ENCODE results near the gene MAGEC3. TPM values are rescaled to one million over a fixed set of nuclear protein-coding genes. Genes with fewer than 3 reads are reported as not detected.

MAGEC3 gene
- total and polyA plus RNA-seq, 9 of the 15 experiments (the other 6 are each of a cell fraction or from before 2014, with no cell fraction given): 0.11 to 0.28 (median 0.17) TPM; not detected in 6

DNA sequence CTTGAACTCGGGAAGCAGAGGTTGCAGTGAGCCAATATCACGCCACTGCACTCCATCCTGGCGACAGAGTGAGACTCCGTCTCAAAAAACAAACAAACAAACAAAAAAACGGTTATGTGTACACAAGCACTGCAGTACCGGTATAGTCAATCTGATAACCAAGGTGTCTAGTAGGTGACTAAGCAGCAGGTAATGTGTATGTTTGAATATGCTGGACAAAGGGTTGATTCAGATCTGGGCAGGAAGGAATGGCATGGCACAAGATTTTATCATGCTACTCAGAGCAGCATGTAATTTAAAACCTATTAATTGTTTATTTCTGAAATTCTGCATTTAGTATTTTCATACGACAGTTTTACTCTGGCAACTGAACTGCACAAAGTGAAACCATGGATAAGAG lies 107.3 kb downstream of the MAGEC3 start (continued):
- TF ChIP-seq ZNF282 (CRISPR knock-in tag; IDR thresholded peaks at IDR 0.05) (no peak), JUN (IDR thresholded peaks at IDR 0.05; ENCODE audit: borderline replicate concordance, low read depth, low read length) (no peak), JUN (CRISPR knock-in tag; IDR thresholded peaks at IDR 0.05; ENCODE audit: borderline replicate concordance) (no peak)
- TF ChIP-seq, protein P1, sequence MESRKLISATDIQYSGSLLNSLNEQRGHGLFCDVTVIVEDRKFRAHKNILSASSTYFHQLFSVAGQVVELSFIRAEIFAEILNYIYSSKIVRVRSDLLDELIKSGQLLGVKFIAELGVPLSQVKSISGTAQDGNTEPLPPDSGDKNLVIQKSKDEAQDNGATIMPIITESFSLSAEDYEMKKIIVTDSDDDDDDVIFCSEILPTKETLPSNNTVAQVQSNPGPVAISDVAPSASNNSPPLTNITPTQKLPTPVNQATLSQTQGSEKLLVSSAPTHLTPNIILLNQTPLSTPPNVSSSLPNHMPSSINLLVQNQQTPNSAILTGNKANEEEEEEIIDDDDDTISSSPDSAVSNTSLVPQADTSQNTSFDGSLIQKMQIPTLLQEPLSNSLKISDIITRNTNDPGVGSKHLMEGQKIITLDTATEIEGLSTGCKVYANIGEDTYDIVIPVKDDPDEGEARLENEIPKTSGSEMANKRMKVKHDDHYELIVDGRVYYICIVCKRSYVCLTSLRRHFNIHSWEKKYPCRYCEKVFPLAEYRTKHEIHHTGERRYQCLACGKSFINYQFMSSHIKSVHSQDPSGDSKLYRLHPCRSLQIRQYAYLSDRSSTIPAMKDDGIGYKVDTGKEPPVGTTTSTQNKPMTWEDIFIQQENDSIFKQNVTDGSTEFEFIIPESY (CRISPR knock-in tag; IDR thresholded peaks at IDR 0.05): no peak
- TF ChIP-seq, protein P2, sequence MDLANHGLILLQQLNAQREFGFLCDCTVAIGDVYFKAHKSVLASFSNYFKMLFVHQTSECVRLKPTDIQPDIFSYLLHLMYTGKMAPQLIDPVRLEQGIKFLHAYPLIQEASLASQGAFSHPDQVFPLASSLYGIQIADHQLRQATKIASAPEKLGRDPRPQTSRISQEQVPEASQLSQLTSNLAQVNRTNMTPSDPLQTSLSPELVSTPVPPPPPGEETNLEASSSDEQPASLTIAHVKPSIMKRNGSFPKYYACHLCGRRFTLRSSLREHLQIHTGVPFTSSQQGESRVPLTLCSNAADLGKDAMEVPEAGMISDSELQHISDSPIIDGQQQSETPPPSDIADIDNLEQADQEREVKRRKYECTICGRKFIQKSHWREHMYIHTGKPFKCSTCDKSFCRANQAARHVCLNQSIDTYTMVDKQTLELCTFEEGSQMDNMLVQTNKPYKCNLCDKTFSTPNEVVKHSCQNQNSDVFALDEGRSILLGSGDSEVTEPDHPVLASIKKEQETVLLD (IDR thresholded peaks at IDR 0.05): no peak
- TF ChIP-seq, protein P3, sequence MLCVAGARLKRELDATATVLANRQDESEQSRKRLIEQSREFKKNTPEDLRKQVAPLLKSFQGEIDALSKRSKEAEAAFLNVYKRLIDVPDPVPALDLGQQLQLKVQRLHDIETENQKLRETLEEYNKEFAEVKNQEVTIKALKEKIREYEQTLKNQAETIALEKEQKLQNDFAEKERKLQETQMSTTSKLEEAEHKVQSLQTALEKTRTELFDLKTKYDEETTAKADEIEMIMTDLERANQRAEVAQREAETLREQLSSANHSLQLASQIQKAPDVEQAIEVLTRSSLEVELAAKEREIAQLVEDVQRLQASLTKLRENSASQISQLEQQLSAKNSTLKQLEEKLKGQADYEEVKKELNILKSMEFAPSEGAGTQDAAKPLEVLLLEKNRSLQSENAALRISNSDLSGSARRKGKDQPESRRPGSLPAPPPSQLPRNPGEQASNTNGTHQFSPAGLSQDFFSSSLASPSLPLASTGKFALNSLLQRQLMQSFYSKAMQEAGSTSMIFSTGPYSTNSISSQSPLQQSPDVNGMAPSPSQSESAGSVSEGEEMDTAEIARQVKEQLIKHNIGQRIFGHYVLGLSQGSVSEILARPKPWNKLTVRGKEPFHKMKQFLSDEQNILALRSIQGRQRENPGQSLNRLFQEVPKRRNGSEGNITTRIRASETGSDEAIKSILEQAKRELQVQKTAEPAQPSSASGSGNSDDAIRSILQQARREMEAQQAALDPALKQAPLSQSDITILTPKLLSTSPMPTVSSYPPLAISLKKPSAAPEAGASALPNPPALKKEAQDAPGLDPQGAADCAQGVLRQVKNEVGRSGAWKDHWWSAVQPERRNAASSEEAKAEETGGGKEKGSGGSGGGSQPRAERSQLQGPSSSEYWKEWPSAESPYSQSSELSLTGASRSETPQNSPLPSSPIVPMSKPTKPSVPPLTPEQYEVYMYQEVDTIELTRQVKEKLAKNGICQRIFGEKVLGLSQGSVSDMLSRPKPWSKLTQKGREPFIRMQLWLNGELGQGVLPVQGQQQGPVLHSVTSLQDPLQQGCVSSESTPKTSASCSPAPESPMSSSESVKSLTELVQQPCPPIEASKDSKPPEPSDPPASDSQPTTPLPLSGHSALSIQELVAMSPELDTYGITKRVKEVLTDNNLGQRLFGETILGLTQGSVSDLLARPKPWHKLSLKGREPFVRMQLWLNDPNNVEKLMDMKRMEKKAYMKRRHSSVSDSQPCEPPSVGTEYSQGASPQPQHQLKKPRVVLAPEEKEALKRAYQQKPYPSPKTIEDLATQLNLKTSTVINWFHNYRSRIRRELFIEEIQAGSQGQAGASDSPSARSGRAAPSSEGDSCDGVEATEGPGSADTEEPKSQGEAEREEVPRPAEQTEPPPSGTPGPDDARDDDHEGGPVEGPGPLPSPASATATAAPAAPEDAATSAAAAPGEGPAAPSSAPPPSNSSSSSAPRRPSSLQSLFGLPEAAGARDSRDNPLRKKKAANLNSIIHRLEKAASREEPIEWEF (CRISPR knock-in tag; IDR thresholded peaks at IDR 0.05): no peak

All from K562 (cell line).